Colonic mucosa (tissue), 4 donors: ENCODE results near the gene NALF2. TPM values are rescaled to one million over a fixed set of nuclear protein-coding genes. Genes with fewer than 3 reads are reported as not detected.

Source experiments
- DNase-seq: peaks from one replicate; pipeline ENCODE4 v3.0.0-alpha.2; 2020
- H3K27ac ChIP-seq: fragments of 200-600 bp; one replicate; pipeline ENCODE4 v1.8.0; 2021
- H3K27me3 ChIP-seq: fragments of 200-600 bp; one replicate; pipeline ENCODE4 v1.8.0; 2021
- H3K36me3 ChIP-seq: fragments of 200-600 bp; one replicate; pipeline ENCODE4 v1.8.0; 2021
- H3K4me1 ChIP-seq: fragments of 200-600 bp; one replicate; pipeline ENCODE4 v1.8.0; 2021; ENCODE audit warnings: mild to moderate bottlenecking
- H3K4me3 ChIP-seq: fragments of 200-600 bp; one replicate; pipeline ENCODE4 v1.8.0; 2021
- H3K9ac ChIP-seq, 2 donors: one replicate each; pipeline ENCODE4 v1.7.0; 2013; ENCODE audit warnings: control low read depth in 2 of 2, low read depth in 2 of 2, low read length in 2 of 2
- H3K9me3 ChIP-seq: fragments of 200-600 bp; one replicate; pipeline ENCODE4 v1.8.0; 2021
- intact Hi-C: fragments of 100-400 bp; cut with DNase I; formaldehyde crosslinking; loops from one replicate; pipeline ENCODE4 v1.14.1; 2022
- total RNA-seq, 2 donors: library from RNA; stranded (reverse); fragmentation: NEBNext Ultra II Directional in 1 of 2; extraction: Animal tissue kit (Norgen Biotek cat#: 25700) in 1 of 2; gene quantifications; one replicate each; pipeline ENCODE4 v1.2.1, GENCODE V29; 2021
- TF ChIP-seq, protein P1 (sequence below): fragments of 200-600 bp; IDR thresholded peaks from one replicate; pipeline ENCODE4 v1.8.0; 2022; ENCODE audit warnings: antibody characterized with exemption, mild to moderate bottlenecking
- donor health status: healthy.
- donor health status: DM: no; HTN: no; CAD: no.
- donor health status: DM: no; HTN: no; CAD: no.

NALF2 gene
- total RNA-seq, 2 donors from 2014 or later, result 0.66 to 0.72 TPM

- H3K27me3 ChIP-seq, result no peaks in the 10 kb centered on the region
- TF ChIP-seq, protein P1, sequence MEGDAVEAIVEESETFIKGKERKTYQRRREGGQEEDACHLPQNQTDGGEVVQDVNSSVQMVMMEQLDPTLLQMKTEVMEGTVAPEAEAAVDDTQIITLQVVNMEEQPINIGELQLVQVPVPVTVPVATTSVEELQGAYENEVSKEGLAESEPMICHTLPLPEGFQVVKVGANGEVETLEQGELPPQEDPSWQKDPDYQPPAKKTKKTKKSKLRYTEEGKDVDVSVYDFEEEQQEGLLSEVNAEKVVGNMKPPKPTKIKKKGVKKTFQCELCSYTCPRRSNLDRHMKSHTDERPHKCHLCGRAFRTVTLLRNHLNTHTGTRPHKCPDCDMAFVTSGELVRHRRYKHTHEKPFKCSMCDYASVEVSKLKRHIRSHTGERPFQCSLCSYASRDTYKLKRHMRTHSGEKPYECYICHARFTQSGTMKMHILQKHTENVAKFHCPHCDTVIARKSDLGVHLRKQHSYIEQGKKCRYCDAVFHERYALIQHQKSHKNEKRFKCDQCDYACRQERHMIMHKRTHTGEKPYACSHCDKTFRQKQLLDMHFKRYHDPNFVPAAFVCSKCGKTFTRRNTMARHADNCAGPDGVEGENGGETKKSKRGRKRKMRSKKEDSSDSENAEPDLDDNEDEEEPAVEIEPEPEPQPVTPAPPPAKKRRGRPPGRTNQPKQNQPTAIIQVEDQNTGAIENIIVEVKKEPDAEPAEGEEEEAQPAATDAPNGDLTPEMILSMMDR, result no peak
- intact Hi-C loops, result loop anchor here (10.0 kb wide), 2 partner anchors 504 to 564 kb away; no protein-coding TSS in a partner anchor
- H3K36me3 ChIP-seq, result no peaks in the 10 kb centered on the region
- H3K4me1 ChIP-seq, result no peaks in the 10 kb centered on the region
- no peak overlapping the region for H3K27ac ChIP-seq
- no peak overlapping the region for H3K4me3 ChIP-seq
- no peaks in the 10 kb centered on the region for H3K9me3 ChIP-seq
- DNase-seq, result no peak
- no peak overlapping the region for H3K9ac ChIP-seq
These were observed 26.2 kb downstream of the NALF2 start for GRCh38 chrX:69530306-69530705.

GRCh38 chrX:69531031-69531755 lies 27.1 kb downstream of the NALF2 start:
- Histone ChIP-seq H3K9ac (no peak overlapping the region), H3K4me1 (no peaks in the 10 kb centered on the region), H3K27ac (no peak overlapping the region), H3K9me3 (no peaks in the 10 kb centered on the region), H3K27me3 (no peaks in the 10 kb centered on the region), H3K36me3 (no peaks in the 10 kb centered on the region), H3K4me3 (no peak overlapping the region)
- intact Hi-C loops, result loop anchor here (10.0 kb wide), 2 partner anchors 504 to 564 kb away; no protein-coding TSS in a partner anchor
- DNase-seq, result no peak
- TF ChIP-seq, protein P1, result no peak

GRCh38 chrX:69535661-69536060 lies 31.5 kb downstream of the NALF2 start:
- Histone ChIP-seq H3K27me3 (no peaks in the 10 kb centered on the region), H3K27ac (no peak overlapping the region), H3K4me1 (no peaks in the 10 kb centered on the region), H3K9ac (no peak overlapping the region), H3K9me3 (no peaks in the 10 kb centered on the region), H3K36me3 (no peaks in the 10 kb centered on the region), H3K4me3 (no peak overlapping the region)
- intact Hi-C loops, result loop anchor here (10.0 kb wide), 2 partner anchors 499 to 559 kb away; no protein-coding TSS in a partner anchor
- TF ChIP-seq, protein P1, result no peak
- no peak for DNase-seq

- intact Hi-C loops, result loop anchor here (2.0 to 10.0 kb wide), 3 partner anchors 80 to 556 kb away; no protein-coding TSS in a partner anchor
- no peaks in the 10 kb centered on the region for H3K27me3 ChIP-seq
- no peaks in the 10 kb centered on the region for H3K4me1 ChIP-seq
- H3K9me3 ChIP-seq, result no peaks in the 10 kb centered on the region
- peak overlapping the region; percentile 38 for H3K4me3 ChIP-seq
- H3K36me3 ChIP-seq, result no peaks in the 10 kb centered on the region
- no peak overlapping the region for H3K27ac ChIP-seq
- TF ChIP-seq, protein P1, result peak; percentile 47
- peak; percentile 71 for DNase-seq
- peak overlapping the region in 1 of 2 donors; percentile 51 for H3K9ac ChIP-seq
These were observed 34.3 kb downstream of the NALF2 start for GRCh38 chrX:69538321-69538876.

DNA sequence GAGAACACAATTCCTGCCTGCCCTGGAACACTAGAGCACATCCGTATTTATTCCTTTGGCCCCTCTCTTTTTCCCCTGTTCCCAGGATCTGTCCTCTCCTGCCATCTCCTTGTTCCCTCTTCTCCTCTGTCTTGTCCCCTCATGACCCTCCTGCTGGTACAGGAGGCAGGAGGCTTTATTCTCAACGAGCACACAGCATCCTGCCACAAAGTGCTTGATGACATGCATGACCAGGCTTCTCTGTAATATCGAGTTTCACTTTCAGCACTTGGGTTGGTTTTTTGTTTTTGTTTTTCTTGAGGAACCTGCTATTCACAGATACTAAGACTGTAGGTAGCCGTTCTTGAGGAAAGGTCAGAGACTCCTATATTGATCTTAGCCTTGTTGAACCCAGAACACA lies 35.3 kb downstream of the NALF2 start:
- intact Hi-C loops, result loop anchor here (2.0 to 10.0 kb wide), 3 partner anchors 79 to 555 kb away; no protein-coding TSS in a partner anchor
- no peak overlapping the region for H3K9ac ChIP-seq
- H3K4me1 ChIP-seq, result no peaks in the 10 kb centered on the region
- no peak overlapping the region for H3K27ac ChIP-seq
- H3K9me3 ChIP-seq, result no peaks in the 10 kb centered on the region
- no peaks in the 10 kb centered on the region for H3K36me3 ChIP-seq
- H3K27me3 ChIP-seq, result no peaks in the 10 kb centered on the region
- TF ChIP-seq, protein P1, result no peak
- DNase-seq, result no peak
- no peak overlapping the region for H3K4me3 ChIP-seq
